HCT116 (cell line): ENCODE data around the gene PER2. TPM values are rescaled to one million over a fixed set of nuclear protein-coding genes. Genes with fewer than 3 reads are reported as not detected.

Experiments used
- ATAC-seq: fragments of 200-7000 bp; cut with Tn5 transposase; 2 replicates; pipeline ENCODE4 v1.9.1; 2020; ENCODE audit warnings: mild to moderate bottlenecking, moderate library complexity
- BruUV-seq: library from RNA; stranded (reverse); fragments of 400-500 nt; replicated peaks from 2 replicates; lab custom pipeline; 2021; lab: Mats Ljungman, UMichigan
- CTCF ChIA-PET: fragments of 300-600 bp; sonication (Branson Sonifier 250); formaldehyde crosslinking; loops from one replicate; lab custom pipeline; 2021; ENCODE audit warnings: antibody characterized with exemption; lab: Charles Lee
- POLR2A ChIA-PET: fragments of 300-600, 350-600 bp; sonication (Branson Sonifier 250); formaldehyde crosslinking; loops from one replicate; lab custom pipeline; 2021; ENCODE audit warnings: antibody characterized with exemption; lab: Charles Lee
- RAD21 ChIA-PET, 2 experiments: fragments of 300-600 bp; sonication (Branson Sonifier 250); formaldehyde crosslinking; loops; one replicate each; lab custom pipeline; 2023; ENCODE audit warnings: low total read pairs in 2 of 2; ENCODE audit not compliant: uncharacterized antibody in 2 of 2, unreplicated experiment in 2 of 2, low non-redundant PET in 1 of 2; lab: Charles Lee
- DNase-seq: peaks from one replicate; pipeline ENCODE4 v3.0.0-alpha.2; 2010; ENCODE audit warnings: low read depth, low spot score
- H2AFZ ChIP-seq: fragments of 200-600 bp; shearing (Covaris generic), sonication (generic); 2 replicates; pipeline ENCODE4 v1.6.1; 2017; ENCODE audit warnings: low read depth, mixed run types, mixed read lengths, antibody characterized with exemption, low read length; ENCODE audit not compliant: poor library complexity, severe bottlenecking
- H3K27ac ChIP-seq: 2 replicates; pipeline ENCODE4 v1.5.1; 2012; ENCODE audit warnings: low read depth, low read length
- H3K27me3 ChIP-seq: fragments of 200-600 bp; sonication (generic); 2 replicates; pipeline ENCODE4 v1.6.1; 2016; ENCODE audit warnings: mixed run types, low read length, mixed read lengths; ENCODE audit not compliant: insufficient read depth
- H3K36me3 ChIP-seq, 2 experiments: fragments of 200-500 bp in 1 of 2; fragments of 200-600 bp in 1 of 2; sonication (Bioruptor generic) in 1 of 2; sonication (generic) in 1 of 2; 2 replicates each; pipeline versions ENCODE4 v1.5.1 to v1.6.1; 2014 to 2016; ENCODE audit warnings: low read length in 2 of 2, inconsistent platforms in 1 of 2, mixed read lengths in 1 of 2, mixed run types in 1 of 2; ENCODE audit not compliant: insufficient read depth in 2 of 2, control insufficient read depth in 1 of 2
- H3K4me1 ChIP-seq, 2 experiments: fragments of 200-600 bp in 1 of 2; sonication (generic) in 1 of 2; 2 replicates each; pipeline versions ENCODE4 v1.5.1 to v1.6.1; 2012 to 2017; ENCODE audit warnings: low read length in 2 of 2, inconsistent platforms in 1 of 2, mild to moderate bottlenecking in 1 of 2, mixed read lengths in 1 of 2, mixed run types in 1 of 2, moderate library complexity in 1 of 2; ENCODE audit not compliant: insufficient read depth in 2 of 2, control insufficient read depth in 1 of 2
- H3K4me2 ChIP-seq: fragments of 200-600 bp; sonication (generic); 2 replicates; pipeline ENCODE4 v1.6.1; 2017; ENCODE audit warnings: mixed run types, low read length, mixed read lengths
- H3K4me3 ChIP-seq, 2 experiments: fragments of 200-600 bp in 1 of 2; sonication (generic) in 1 of 2; replicated peaks in 1 of 2; 2 replicates each; pipeline ENCODE4 v1.5.1; 2011 to 2016; ENCODE audit warnings: low read length in 2 of 2, control low read depth in 1 of 2, low read depth in 1 of 2, mild to moderate bottlenecking in 1 of 2, mixed read lengths in 1 of 2, mixed run types in 1 of 2
- H3K79me2 ChIP-seq: fragments of 200-600 bp; sonication (generic); 2 replicates; pipeline ENCODE4 v1.6.1; 2017; ENCODE audit warnings: mild to moderate bottlenecking, mixed run types, low read length, moderate library complexity, mixed read lengths; ENCODE audit not compliant: insufficient read depth
- H3K9ac ChIP-seq: fragments of 200-600 bp; sonication (generic); 2 replicates; pipeline ENCODE4 v1.6.1; 2016; ENCODE audit warnings: low read length, mixed read lengths
- H3K9me2 ChIP-seq: fragments of 200-600 bp; sonication (generic), shearing (Covaris generic); 2 replicates; pipeline ENCODE4 v1.6.1; 2017; ENCODE audit warnings: mixed run types, mild to moderate bottlenecking, moderate library complexity; ENCODE audit not compliant: insufficient read depth
- H3K9me3 ChIP-seq, 2 experiments: fragments of 200-500 bp in 1 of 2; fragments of 200-600 bp in 1 of 2; sonication (Bioruptor generic) in 1 of 2; sonication (generic) in 1 of 2; 2 replicates each; pipeline ENCODE4 v1.6.1; 2014 to 2017; ENCODE audit warnings: low read length in 2 of 2, mixed read lengths in 2 of 2, inconsistent platforms in 1 of 2, low read depth in 1 of 2, mild to moderate bottlenecking in 1 of 2, mixed run types in 1 of 2, moderate library complexity in 1 of 2; ENCODE audit not compliant: control insufficient read depth in 1 of 2, insufficient read depth in 1 of 2
- H4K20me1 ChIP-seq: fragments of 200-600 bp; sonication (generic), shearing (Covaris generic); 2 replicates; pipeline ENCODE4 v1.6.1; 2017; ENCODE audit warnings: mixed run types, mild to moderate bottlenecking, moderate library complexity; ENCODE audit not compliant: insufficient read depth
- ATF3 ChIP-seq: IDR thresholded peaks from 2 replicates; pipeline ENCODE4 v1.6.1; 2012
- CBX3 ChIP-seq: IDR thresholded peaks from 2 replicates; pipeline ENCODE4 v1.6.1; 2012; ENCODE audit warnings: low read depth
- EZH2phosphoT487 ChIP-seq: fragments of 200-600 bp; IDR thresholded peaks from 2 replicates; pipeline ENCODE4 v1.6.1; 2018; ENCODE audit warnings: antibody characterized with exemption, borderline replicate concordance
- FOSL1 ChIP-seq: IDR thresholded peaks from 2 replicates; pipeline ENCODE4 v1.6.1; 2012; ENCODE audit warnings: low read depth
- MAX ChIP-seq: IDR thresholded peaks from 2 replicates; pipeline ENCODE4 v1.6.1; 2012
- POLR2A ChIP-seq: IDR thresholded peaks from 2 replicates; pipeline ENCODE4 v1.7.0; 2011; ENCODE audit warnings: borderline replicate concordance; ENCODE audit not compliant: insufficient read depth, insufficient read length; ENCODE audit errors: extremely low read depth
- POLR2AphosphoS5 ChIP-seq: IDR thresholded peaks from 2 replicates; pipeline ENCODE4 v1.6.1; 2011; ENCODE audit warnings: mild to moderate bottlenecking, low read depth, low read length, moderate library complexity
- RAD21 ChIP-seq: IDR thresholded peaks from 2 replicates; pipeline ENCODE4 v1.6.1; 2012; ENCODE audit warnings: low read depth, mild to moderate bottlenecking
- YY1 ChIP-seq: IDR thresholded peaks from 2 replicates; pipeline ENCODE4 v1.6.1; 2011; ENCODE audit warnings: low read length, low read depth, moderate library complexity, mild to moderate bottlenecking; ENCODE audit not compliant: insufficient replicate concordance; ENCODE audit errors: extremely low read depth
- ZFX ChIP-seq: fragments of 450-650 bp; IDR thresholded peaks from 2 replicates; pipeline ENCODE4 v1.6.1; 2017
- ZNF274 ChIP-seq: fragments of 200-500 bp; sonication (Bioruptor generic); IDR thresholded peaks from 2 replicates; pipeline ENCODE4 v1.6.1; 2014; ENCODE audit warnings: mild to moderate bottlenecking, low read depth, low read length, inconsistent platforms
- intact Hi-C: fragments of 100-400 bp; cut with micrococcal nuclease; formaldehyde crosslinking; loops from 2 replicates; pipeline ENCODE4 v1.10.0; 2022
- total RNA-seq: library from RNA; stranded (reverse); gene quantifications from one replicate; pipeline ENCODE4 v1.2.1, GENCODE V29; 2021; ENCODE audit not compliant: unreplicated experiment
- TF ChIP-seq, protein P1 (sequence below): IDR thresholded peaks from 2 replicates; pipeline ENCODE4 v1.6.1; 2012; ENCODE audit warnings: low read depth

PER2 gene
- total RNA-seq, 1 experiment from 2014 or later: 18.7 TPM

- RAD21 ChIA-PET: no interaction called here
- H3K9me3 ChIP-seq: no peaks in the 10 kb centered on the region
- no peaks in the 10 kb centered on the region for H4K20me1 ChIP-seq
- H3K79me2 ChIP-seq: peaks cover 40% of the 10 kb centered on the region
- peak overlapping the region; percentile 96 for H3K4me2 ChIP-seq
- no peak overlapping the region for H3K27ac ChIP-seq
- DNase-seq: no peak
- no peak for ATAC-seq
- H3K27me3 ChIP-seq: no peaks in the 10 kb centered on the region
- H2AFZ ChIP-seq: no peak overlapping the region
- POLR2A ChIA-PET: no interaction called here
- H3K9ac ChIP-seq: peak overlapping the region; percentile 83
- CTCF ChIA-PET: no interaction called here
- H3K36me3 ChIP-seq: no peaks in the 10 kb centered on the region
- H3K9me2 ChIP-seq: no peaks in the 10 kb centered on the region
- no peak for TF ChIP-seq ZNF274
- no peak for TF ChIP-seq POLR2A
- no peak for TF ChIP-seq MAX
- no peak for TF ChIP-seq CBX3
- BruUV-seq: no TSS peak
- H3K4me3 ChIP-seq: peak overlapping the region; percentile 73 to 84
- H3K4me1 ChIP-seq: peaks cover 21 to 41% of the 10 kb centered on the region in 2 experiments
- intact Hi-C loops: no loop called here
Measured at GRCh38 chr2:238286987-238287736, 1.2 kb downstream of the PER2 start.

DNA sequence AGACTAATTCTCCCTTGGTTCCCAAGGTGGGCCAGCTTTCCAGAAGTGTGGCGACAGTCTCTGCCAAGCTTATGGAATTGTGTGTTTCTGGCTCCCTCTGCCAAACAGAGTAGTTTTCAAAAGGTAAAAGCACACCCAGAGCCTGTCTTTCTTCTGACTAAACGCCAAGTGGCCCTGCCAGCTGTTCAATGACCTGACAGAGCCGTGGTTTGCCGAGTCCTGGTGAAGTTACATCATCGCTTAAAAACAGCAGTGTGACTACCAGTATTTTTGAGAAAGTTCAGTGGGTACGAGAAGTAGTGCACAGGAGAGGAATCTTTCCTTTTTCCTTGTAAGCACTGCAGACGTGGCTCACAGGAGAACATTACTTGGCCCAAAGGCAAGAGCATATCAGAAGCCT, 1.9 kb downstream of the PER2 start:
- no peaks in the 10 kb centered on the region for H3K27me3 ChIP-seq
- intact Hi-C loops: no loop called here
- ChIA-PET POLR2A (no interaction called here), RAD21 (no interaction called here), CTCF (no interaction called here)
- BruUV-seq: TSS peak; percentile 57
- no peaks in the 10 kb centered on the region for H3K9me3 ChIP-seq
- peaks cover 46% of the 10 kb centered on the region for H3K79me2 ChIP-seq
- no peak overlapping the region for H2AFZ ChIP-seq
- H3K27ac ChIP-seq: no peak overlapping the region
- ATAC-seq (no peak), DNase-seq (no peak)
- H4K20me1 ChIP-seq: 0 out of 2 replicates have a peak, but pooled peaks cover under 1% of the 10 kb centered on the region
- no peak overlapping the region for H3K9ac ChIP-seq
- no peak overlapping the region for H3K4me3 ChIP-seq
- no peaks in the 10 kb centered on the region for H3K36me3 ChIP-seq
- H3K4me1 ChIP-seq: peaks cover 21 to 41% of the 10 kb centered on the region in 2 experiments
- H3K9me2 ChIP-seq: no peaks in the 10 kb centered on the region
- H3K4me2 ChIP-seq: peak overlapping the region; percentile 96; the same call in 1 of the 2 replicates
- TF ChIP-seq FOSL1 (no peak), YY1 (no peak), POLR2A (no peak), POLR2AphosphoS5 (no peak), ZFX (no peak), EZH2phosphoT487 (no peak), ATF3 (no peak), MAX (no peak), RAD21 (no peak), ZNF274 (no peak)
- TF ChIP-seq, protein P1, sequence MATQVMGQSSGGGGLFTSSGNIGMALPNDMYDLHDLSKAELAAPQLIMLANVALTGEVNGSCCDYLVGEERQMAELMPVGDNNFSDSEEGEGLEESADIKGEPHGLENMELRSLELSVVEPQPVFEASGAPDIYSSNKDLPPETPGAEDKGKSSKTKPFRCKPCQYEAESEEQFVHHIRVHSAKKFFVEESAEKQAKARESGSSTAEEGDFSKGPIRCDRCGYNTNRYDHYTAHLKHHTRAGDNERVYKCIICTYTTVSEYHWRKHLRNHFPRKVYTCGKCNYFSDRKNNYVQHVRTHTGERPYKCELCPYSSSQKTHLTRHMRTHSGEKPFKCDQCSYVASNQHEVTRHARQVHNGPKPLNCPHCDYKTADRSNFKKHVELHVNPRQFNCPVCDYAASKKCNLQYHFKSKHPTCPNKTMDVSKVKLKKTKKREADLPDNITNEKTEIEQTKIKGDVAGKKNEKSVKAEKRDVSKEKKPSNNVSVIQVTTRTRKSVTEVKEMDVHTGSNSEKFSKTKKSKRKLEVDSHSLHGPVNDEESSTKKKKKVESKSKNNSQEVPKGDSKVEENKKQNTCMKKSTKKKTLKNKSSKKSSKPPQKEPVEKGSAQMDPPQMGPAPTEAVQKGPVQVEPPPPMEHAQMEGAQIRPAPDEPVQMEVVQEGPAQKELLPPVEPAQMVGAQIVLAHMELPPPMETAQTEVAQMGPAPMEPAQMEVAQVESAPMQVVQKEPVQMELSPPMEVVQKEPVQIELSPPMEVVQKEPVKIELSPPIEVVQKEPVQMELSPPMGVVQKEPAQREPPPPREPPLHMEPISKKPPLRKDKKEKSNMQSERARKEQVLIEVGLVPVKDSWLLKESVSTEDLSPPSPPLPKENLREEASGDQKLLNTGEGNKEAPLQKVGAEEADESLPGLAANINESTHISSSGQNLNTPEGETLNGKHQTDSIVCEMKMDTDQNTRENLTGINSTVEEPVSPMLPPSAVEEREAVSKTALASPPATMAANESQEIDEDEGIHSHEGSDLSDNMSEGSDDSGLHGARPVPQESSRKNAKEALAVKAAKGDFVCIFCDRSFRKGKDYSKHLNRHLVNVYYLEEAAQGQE: no peak
